Astrocyte (in vitro differentiated cells and primary cell): ENCODE measurements around the gene TMEM233. TPM values are rescaled to one million over a fixed set of nuclear protein-coding genes. Genes with fewer than 3 reads are reported as not detected.

Experiments used
- DNase-seq: peaks from one replicate; pipeline ENCODE4 v3.0.0-alpha.2; 2010; ENCODE audit warnings: low read depth
- FAIRE-seq: peaks from 2 replicates; lab custom pipeline; 2011; peaks lifted over from hg19 to GRCh38; lab: Jason Lieb, UNC
- H2AFZ ChIP-seq: 2 replicates; pipeline ENCODE4 v1.6.0; 2012; ENCODE audit warnings: low read depth, low read length, inconsistent platforms
- H3K27ac ChIP-seq: 2 replicates; pipeline ENCODE4 v1.5.1; 2011; ENCODE audit warnings: low read depth, low read length, inconsistent platforms
- H3K27me3 ChIP-seq: 2 replicates; pipeline ENCODE4 v1.6.0; 2011; ENCODE audit warnings: low read length, inconsistent platforms; ENCODE audit not compliant: insufficient read depth
- H3K36me3 ChIP-seq: 2 replicates; pipeline ENCODE4 v1.5.1; 2011; ENCODE audit warnings: low read length, inconsistent platforms; ENCODE audit not compliant: insufficient read depth
- H3K4me1 ChIP-seq: 2 replicates; pipeline ENCODE4 v1.5.1; 2011; ENCODE audit warnings: low read length, inconsistent platforms; ENCODE audit not compliant: insufficient read depth
- H3K4me2 ChIP-seq: 2 replicates; pipeline ENCODE4 v1.6.0; 2012; ENCODE audit warnings: low read length, inconsistent platforms
- H3K4me3 ChIP-seq: 2 replicates; pipeline ENCODE4 v1.5.1; 2011; ENCODE audit warnings: low read depth, mild to moderate bottlenecking, low read length, inconsistent platforms; ENCODE audit not compliant: insufficient read depth
- H3K79me2 ChIP-seq: 2 replicates; pipeline ENCODE4 v1.6.0; 2012; ENCODE audit warnings: mild to moderate bottlenecking, low read length, inconsistent platforms; ENCODE audit not compliant: insufficient read depth
- H3K9ac ChIP-seq: 2 replicates; pipeline ENCODE4 v1.6.0; 2012; ENCODE audit warnings: mild to moderate bottlenecking, low read length, inconsistent platforms
- H3K9me3 ChIP-seq: 2 replicates; pipeline ENCODE4 v1.5.1; 2012; ENCODE audit warnings: low read depth, mild to moderate bottlenecking, low read length, inconsistent platforms; ENCODE audit not compliant: insufficient read depth
- H4K20me1 ChIP-seq: 2 replicates; pipeline ENCODE4 v1.6.0; 2012; ENCODE audit warnings: low read length, inconsistent platforms; ENCODE audit not compliant: insufficient read depth
- H3K27ac Mint-ChIP-seq: one replicate; pipeline ENCODE4 v1.8.0; 2021; ENCODE audit warnings: mild to moderate bottlenecking, mixed read lengths; ENCODE audit not compliant: unreplicated experiment
- H3K27me3 Mint-ChIP-seq: one replicate; pipeline ENCODE4 v1.8.0; 2021; ENCODE audit warnings: low read depth, mixed read lengths; ENCODE audit not compliant: unreplicated experiment
- H3K36me3 Mint-ChIP-seq: one replicate; pipeline ENCODE4 v1.8.0; 2021; ENCODE audit warnings: low read depth, mixed read lengths; ENCODE audit not compliant: unreplicated experiment
- H3K4me1 Mint-ChIP-seq: one replicate; pipeline ENCODE4 v1.8.0; 2021; ENCODE audit warnings: low read depth, mixed read lengths; ENCODE audit not compliant: unreplicated experiment
- H3K4me3 Mint-ChIP-seq: one replicate; pipeline ENCODE4 v1.8.0; 2021; ENCODE audit warnings: mild to moderate bottlenecking, moderate library complexity, mixed read lengths; ENCODE audit not compliant: unreplicated experiment
- H3K9me3 Mint-ChIP-seq: one replicate; pipeline ENCODE4 v1.8.0; 2021; ENCODE audit warnings: mild to moderate bottlenecking, mixed read lengths; ENCODE audit not compliant: unreplicated experiment
- EZH2 ChIP-seq: IDR thresholded peaks from 2 replicates; pipeline ENCODE4 v1.6.1; 2012; ENCODE audit warnings: mild to moderate bottlenecking, low read length, inconsistent platforms; ENCODE audit not compliant: insufficient read depth
- total RNA-seq: library from RNA; stranded (reverse); gene quantifications from 2 replicates; pipeline ENCODE4 v1.2.1, GENCODE V29; 2021
- TF ChIP-seq, protein P1 (sequence below): IDR thresholded peaks from 2 replicates; pipeline ENCODE4 v1.5.1; 2011; ENCODE audit warnings: low read depth, mild to moderate bottlenecking, inconsistent platforms, low read length, moderate library complexity; ENCODE audit not compliant: insufficient read depth

The TMEM233 gene
- total RNA-seq, 1 donor from 2014 or later, result not detected

GRCh38 chr12:119685375-119685774 is 91.8 kb downstream of the TMEM233 start:
- no peaks in the 10 kb centered on the region for H3K79me2 ChIP-seq
- no peak overlapping the region for H3K4me3 ChIP-seq
- H3K4me3 Mint-ChIP-seq, result no peak overlapping the region
- no peak for DNase-seq
- H3K27ac Mint-ChIP-seq, result no peak overlapping the region
- H3K27me3 Mint-ChIP-seq, result no peaks in the 10 kb centered on the region
- no peaks in the 10 kb centered on the region for H3K9me3 ChIP-seq
- peaks cover 2% of the 10 kb centered on the region for H3K36me3 Mint-ChIP-seq
- no peak for TF ChIP-seq EZH2
- TF ChIP-seq, protein P1, sequence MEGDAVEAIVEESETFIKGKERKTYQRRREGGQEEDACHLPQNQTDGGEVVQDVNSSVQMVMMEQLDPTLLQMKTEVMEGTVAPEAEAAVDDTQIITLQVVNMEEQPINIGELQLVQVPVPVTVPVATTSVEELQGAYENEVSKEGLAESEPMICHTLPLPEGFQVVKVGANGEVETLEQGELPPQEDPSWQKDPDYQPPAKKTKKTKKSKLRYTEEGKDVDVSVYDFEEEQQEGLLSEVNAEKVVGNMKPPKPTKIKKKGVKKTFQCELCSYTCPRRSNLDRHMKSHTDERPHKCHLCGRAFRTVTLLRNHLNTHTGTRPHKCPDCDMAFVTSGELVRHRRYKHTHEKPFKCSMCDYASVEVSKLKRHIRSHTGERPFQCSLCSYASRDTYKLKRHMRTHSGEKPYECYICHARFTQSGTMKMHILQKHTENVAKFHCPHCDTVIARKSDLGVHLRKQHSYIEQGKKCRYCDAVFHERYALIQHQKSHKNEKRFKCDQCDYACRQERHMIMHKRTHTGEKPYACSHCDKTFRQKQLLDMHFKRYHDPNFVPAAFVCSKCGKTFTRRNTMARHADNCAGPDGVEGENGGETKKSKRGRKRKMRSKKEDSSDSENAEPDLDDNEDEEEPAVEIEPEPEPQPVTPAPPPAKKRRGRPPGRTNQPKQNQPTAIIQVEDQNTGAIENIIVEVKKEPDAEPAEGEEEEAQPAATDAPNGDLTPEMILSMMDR, result no peak
- H3K9me3 Mint-ChIP-seq, result peaks cover 2% of the 10 kb centered on the region
- H3K4me2 ChIP-seq, result no peak overlapping the region
- no peaks in the 10 kb centered on the region for H4K20me1 ChIP-seq
- no peak overlapping the region for H2AFZ ChIP-seq
- no peak overlapping the region for H3K9ac ChIP-seq
- peaks cover 14% of the 10 kb centered on the region for H3K36me3 ChIP-seq
- no peaks in the 10 kb centered on the region for H3K27me3 ChIP-seq
- no peak overlapping the region for H3K27ac ChIP-seq
- no peaks in the 10 kb centered on the region for H3K4me1 Mint-ChIP-seq
- FAIRE-seq, result no peak
- peaks cover 5% of the 10 kb centered on the region for H3K4me1 ChIP-seq

GRCh38 chr12:119686355-119686754 is 92.8 kb downstream of the TMEM233 start:
- H3K27ac Mint-ChIP-seq, result no peak overlapping the region
- H3K4me3 ChIP-seq, result no peak overlapping the region
- H3K36me3 Mint-ChIP-seq, result peaks cover 2% of the 10 kb centered on the region
- no peak overlapping the region for H2AFZ ChIP-seq
- no peaks in the 10 kb centered on the region for H3K27me3 Mint-ChIP-seq
- H3K4me2 ChIP-seq, result no peak overlapping the region
- H3K4me1 Mint-ChIP-seq, result no peaks in the 10 kb centered on the region
- H3K4me1 ChIP-seq, result peaks cover 5% of the 10 kb centered on the region
- H3K79me2 ChIP-seq, result no peaks in the 10 kb centered on the region
- no peaks in the 10 kb centered on the region for H4K20me1 ChIP-seq
- H3K27ac ChIP-seq, result no peak overlapping the region
- H3K4me3 Mint-ChIP-seq, result no peak overlapping the region
- H3K9ac ChIP-seq, result no peak overlapping the region
- peaks cover 2% of the 10 kb centered on the region for H3K9me3 Mint-ChIP-seq
- peaks cover 5% of the 10 kb centered on the region for H3K36me3 ChIP-seq
- no peak for FAIRE-seq
- no peak for DNase-seq
- no peak for TF ChIP-seq EZH2
- TF ChIP-seq, protein P1, result no peak
- H3K27me3 ChIP-seq, result no peaks in the 10 kb centered on the region
- no peaks in the 10 kb centered on the region for H3K9me3 ChIP-seq

GRCh38 chr12:119686776-119687175 is 93.2 kb downstream of the TMEM233 start:
- Histone ChIP-seq H3K36me3 (peaks cover 5% of the 10 kb centered on the region), H3K9me3 (no peaks in the 10 kb centered on the region), H3K79me2 (no peaks in the 10 kb centered on the region), H3K4me2 (no peak overlapping the region), H2AFZ (no peak overlapping the region), H3K4me3 (no peak overlapping the region), H3K4me1 (peaks cover 5% of the 10 kb centered on the region), H3K27ac (no peak overlapping the region), H3K27me3 (no peaks in the 10 kb centered on the region), H3K9ac (no peak overlapping the region), H4K20me1 (no peaks in the 10 kb centered on the region)
- FAIRE-seq (no peak), DNase-seq (no peak)
- peaks cover 2% of the 10 kb centered on the region for H3K36me3 Mint-ChIP-seq
- H3K4me3 Mint-ChIP-seq, result no peak overlapping the region
- no peaks in the 10 kb centered on the region for H3K4me1 Mint-ChIP-seq
- no peaks in the 10 kb centered on the region for H3K27me3 Mint-ChIP-seq
- TF ChIP-seq, protein P1, result no peak
- TF ChIP-seq EZH2, result no peak
- H3K27ac Mint-ChIP-seq, result no peak overlapping the region
- H3K9me3 Mint-ChIP-seq, result peaks cover 2% of the 10 kb centered on the region
